Activated naive CD8-positive, alpha-beta T cell treated with anti-CD3 and anti-CD28 coated beads, Interleukin-2, amount 50 U/mL, for 16 hours (primary cell): ENCODE data around the gene GPC6.
"Not testable (repeated sequence)": the region's sequence is repeated elsewhere in the genome, so short reads cannot be mapped to it uniquely, and the experiment has no call there.

ENCODE experiments used
- DNase-seq: peaks from one replicate; pipeline ENCODE4 v3.0.0-alpha.2; 2020; ENCODE audit warnings: low read depth, low spot score

Gene GPC6

GRCh38 chr13:94322925-94323763 lies 1096.5 kb downstream of the GPC6 start:
- no peak for DNase-seq

- no peak for DNase-seq
Observed at GRCh38 chr13:94323764-94324758, 1097.5 kb downstream of the GPC6 start.

- DNase-seq: no peak
Observed at GRCh38 chr13:94324767-94325540, 1098.3 kb downstream of the GPC6 start.

GRCh38 chr13:94325650-94326049 lies 1099.0 kb downstream of the GPC6 start:
- no peak for DNase-seq

GRCh38 chr13:94327318-94327717 lies 1100.7 kb downstream of the GPC6 start:
- no peak for DNase-seq

GRCh38 chr13:94328381-94329041 lies 1101.9 kb downstream of the GPC6 start:
- no peak for DNase-seq

- DNase-seq: no peak
Observed at GRCh38 chr13:94329277-94329676, 1102.7 kb downstream of the GPC6 start.

- DNase-seq: no peak
Observed at GRCh38 chr13:94329754-94330551, 1103.3 kb downstream of the GPC6 start.

GRCh38 chr13:94330552-94331071 lies 1104.0 kb downstream of the GPC6 start:
- no peak for DNase-seq

GRCh38 chr13:94331281-94331680 lies 1104.7 kb downstream of the GPC6 start:
- DNase-seq: no peak

GRCh38 chr13:94332359-94333096 lies 1105.9 kb downstream of the GPC6 start:
- DNase-seq: no peak

- no peak for DNase-seq
Observed at GRCh38 chr13:94333131-94333820, 1106.7 kb downstream of the GPC6 start.

GRCh38 chr13:94335761-94336526 lies 1109.3 kb downstream of the GPC6 start:
- no peak for DNase-seq

- no peak for DNase-seq
Observed at GRCh38 chr13:94339116-94339687, 1112.6 kb downstream of the GPC6 start.

- no peak for DNase-seq
Observed at GRCh38 chr13:94342436-94343242, 1116.0 kb downstream of the GPC6 start.

- DNase-seq: no peak
Observed at GRCh38 chr13:94343243-94343585, 1116.6 kb downstream of the GPC6 start.

GRCh38 chr13:94343687-94344086 lies 1117.1 kb downstream of the GPC6 start:
- DNase-seq: not testable (repeated sequence)
